Heart left ventricle (tissue), 16 donors: ENCODE measurements around the gene GTF3C5. TPM values are rescaled to one million over a fixed set of nuclear protein-coding genes. Genes with fewer than 3 reads are reported as not detected.
"Not testable (repeated sequence)": the region's sequence is repeated elsewhere in the genome, so short reads cannot be mapped to it uniquely, and the experiment has no call there.

Experiments used
- ATAC-seq, 4 donors: fragments of 200-7000 bp; cut with Tn5 transposase; one replicate each; pipeline ENCODE4 v1.9.1; 2020 to 2022; ENCODE audit warnings: moderate library complexity in 4 of 4, mild to moderate bottlenecking in 3 of 4, moderate number of reproducible peaks in 1 of 4
- DNase-seq, 5 donors: peaks; one replicate each; pipeline ENCODE4 v3.0.0-alpha.2; 2020
- H3K27ac ChIP-seq, 12 donors: fragments of 200-600 bp; sonication (generic) in 4 of 12; one replicate each; pipeline versions ENCODE4 v1.5.0 to v1.8.0; 2016 to 2022; ENCODE audit warnings: mild to moderate bottlenecking in 2 of 12
- H3K27me3 ChIP-seq, 9 donors: fragments of 200-600 bp; sonication (generic) in 2 of 9; one replicate each; pipeline versions ENCODE4 v1.5.1 to v1.8.0; 2016 to 2022; ENCODE audit warnings: mild to moderate bottlenecking in 3 of 9
- H3K36me3 ChIP-seq, 9 donors: fragments of 200-600 bp; sonication (generic) in 2 of 9; one replicate each; pipeline versions ENCODE4 v1.5.0 to v1.8.0; 2018 to 2022; ENCODE audit warnings: mild to moderate bottlenecking in 2 of 9
- H3K4me1 ChIP-seq, 12 donors: fragments of 200-600 bp; sonication (generic) in 4 of 12; one replicate each; pipeline versions ENCODE4 v1.5.0 to v1.8.0; 2016 to 2022; ENCODE audit warnings: mild to moderate bottlenecking in 3 of 12
- H3K4me3 ChIP-seq, 12 donors: fragments of 200-600 bp; sonication (generic) in 4 of 12; one replicate each; pipeline versions ENCODE4 v1.5.0 to v1.8.0; 2017 to 2022; ENCODE audit warnings: mild to moderate bottlenecking in 9 of 12, moderate library complexity in 4 of 12
- H3K9me3 ChIP-seq, 12 donors: fragments of 200-600 bp; sonication (generic) in 4 of 12; one replicate each; pipeline versions ENCODE4 v1.5.0 to v1.8.0; 2016 to 2022; ENCODE audit warnings: mild to moderate bottlenecking in 1 of 12
- POLR2A ChIP-seq, 2 donors: fragments of 450-650 bp; IDR thresholded peaks; one replicate each; pipeline ENCODE4 v1.6.1; 2017; ENCODE audit warnings: antibody characterized with exemption in 2 of 2, mild to moderate bottlenecking in 2 of 2, moderate library complexity in 2 of 2
- WGBS, 4 donors: extraction: QIAGEN DNeasy Blood & Tissue Kit in 2 of 4; methylation state at CpG; one replicate each; pipeline versions ENCODE4 v1.1.5 to v1.1.7; 2013 to 2018; 5-methylcytosine and 5-hydroxymethylcytosine counted together
- intact Hi-C, 10 donors: fragments of 100-400 bp; cut with DNase I; formaldehyde crosslinking; loops; one replicate each; pipeline versions ENCODE4 v1.11.1 to v1.14.2; 2022
- polyA plus RNA-seq, 2 donors: library from polyadenylated mRNA; stranded (reverse); fragments of 200-250 nt; gene quantifications; one replicate each; pipeline ENCODE4 v1.2.3, GENCODE V29; 2013
- total RNA-seq, 9 donors: library from RNA; depleted of rRNA in 2 of 9; stranded (reverse); fragments of >200 nt in 2 of 9; fragmentation: NEBNext Ultra II Directional in 3 of 9; extraction: Animal tissue kit (Norgen Biotek cat#: 25700) in 3 of 9; gene quantifications; one replicate each; pipeline versions ENCODE4 v1.1.0 to v1.2.4, GENCODE V29; 2016 to 2023
- TF ChIP-seq, protein P1 (sequence below), 12 donors: fragments of 200-600 bp; sonication (generic) in 4 of 12; IDR thresholded peaks; one replicate each; pipeline versions ENCODE4 v1.5.0 to v1.8.0; 2018 to 2022; ENCODE audit warnings: antibody characterized with exemption in 12 of 12, mild to moderate bottlenecking in 5 of 12
- donor health status: ischemic (EF 13 %, LVEDD 7.1; RV severe dilation, severe dysfunction).
- donor health status: healthy with polysubstance abuse.
- donor health status: DM: no; HTN: yes; CAD: no.
- donor health status: DM: no; HTN: no; CAD: no.
- donor health status: ischemic (EF 25% LVEDD 6.9; RV normal size, moderate dysfunction).
- donor health status: ischemic (EF 25% LVEDD 5.7; RV mildly dilated, moderate dysfunction).
- donor health status: healthy.
- donor health status: DM: yes; HTN: yes; CAD: no.
- donor health status: ischemic (EF 35%, LVEDD 5.7; RV mildly dilated, moderate dysfunction).
- donor health status: nonischemic (EF 11% LVEDD 7.7; RV severe dilation, severe dysfunction).
- donor health status: DM: yes; HTN: yes; CAD: no.
- donor health status: PGD.
- donor health status: ischemic (EF 29% LVEDD 5.4; RV normal size, mild dysfunction).
- donor health status: nonischemic (EF 23%, LVEDD 6.1; RV moderate dilation, normal function).

Gene GTF3C5
- total and polyA plus RNA-seq, 11 donors = 22.9 to 51.7 (median 35.9) TPM

GRCh38 chr9:133075925-133076630, 45.3 kb downstream of the GTF3C5 start:
- 68 to 73% (median 72%) methylated on average over 4 of the region's 4 CpGs for WGBS, 4 donors
- no peak for DNase-seq
- intact Hi-C loops = no loop called here

GRCh38 chr9:133076691-133077090, 45.9 kb downstream of the GTF3C5 start:
- Histone ChIP-seq H3K4me1 (no peaks in the 10 kb centered on the region), H3K36me3 (no peaks in the 10 kb centered on the region), H3K27me3 (no peaks in the 10 kb centered on the region), H3K27ac (no peak overlapping the region), H3K9me3 (no peaks in the 10 kb centered on the region), H3K4me3 (no peak overlapping the region)
- WGBS, 4 donors = 77 to 90% (median 87%) methylated on average over 4 of the region's 4 CpGs
- intact Hi-C loops = no loop called here
- DNase-seq (no peak), ATAC-seq (no peak)
- TF ChIP-seq, protein P1, sequence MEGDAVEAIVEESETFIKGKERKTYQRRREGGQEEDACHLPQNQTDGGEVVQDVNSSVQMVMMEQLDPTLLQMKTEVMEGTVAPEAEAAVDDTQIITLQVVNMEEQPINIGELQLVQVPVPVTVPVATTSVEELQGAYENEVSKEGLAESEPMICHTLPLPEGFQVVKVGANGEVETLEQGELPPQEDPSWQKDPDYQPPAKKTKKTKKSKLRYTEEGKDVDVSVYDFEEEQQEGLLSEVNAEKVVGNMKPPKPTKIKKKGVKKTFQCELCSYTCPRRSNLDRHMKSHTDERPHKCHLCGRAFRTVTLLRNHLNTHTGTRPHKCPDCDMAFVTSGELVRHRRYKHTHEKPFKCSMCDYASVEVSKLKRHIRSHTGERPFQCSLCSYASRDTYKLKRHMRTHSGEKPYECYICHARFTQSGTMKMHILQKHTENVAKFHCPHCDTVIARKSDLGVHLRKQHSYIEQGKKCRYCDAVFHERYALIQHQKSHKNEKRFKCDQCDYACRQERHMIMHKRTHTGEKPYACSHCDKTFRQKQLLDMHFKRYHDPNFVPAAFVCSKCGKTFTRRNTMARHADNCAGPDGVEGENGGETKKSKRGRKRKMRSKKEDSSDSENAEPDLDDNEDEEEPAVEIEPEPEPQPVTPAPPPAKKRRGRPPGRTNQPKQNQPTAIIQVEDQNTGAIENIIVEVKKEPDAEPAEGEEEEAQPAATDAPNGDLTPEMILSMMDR (IDR thresholded peaks at IDR 0.05) = no peak
- no peak for TF ChIP-seq POLR2A (IDR thresholded peaks at IDR 0.05)

More at GRCh38 chr9:133075925-133076630, 45.3 kb downstream of the GTF3C5 start:
- no peaks in the 10 kb centered on the region for H3K36me3 ChIP-seq
- no peaks in the 10 kb centered on the region for H3K4me1 ChIP-seq
- no peak overlapping the region for H3K27ac ChIP-seq
- no peak overlapping the region for H3K4me3 ChIP-seq
- no peak for ATAC-seq
- no peak for TF ChIP-seq POLR2A (IDR thresholded peaks at IDR 0.05)
- TF ChIP-seq, protein P1 (IDR thresholded peaks at IDR 0.05) = no peak
- no peaks in the 10 kb centered on the region for H3K9me3 ChIP-seq
- no peaks in the 10 kb centered on the region for H3K27me3 ChIP-seq

GRCh38 chr9:133078486-133078885, 47.7 kb downstream of the GTF3C5 start:
- H3K4me1 ChIP-seq = no peaks in the 10 kb centered on the region
- ATAC-seq (no peak), DNase-seq (peak in 1 of 5 donors; percentile 9)
- H3K9me3 ChIP-seq = no peaks in the 10 kb centered on the region
- intact Hi-C loops = no loop called here
- H3K4me3 ChIP-seq = no peak overlapping the region
- no peaks in the 10 kb centered on the region for H3K36me3 ChIP-seq
- H3K27ac ChIP-seq = no peak overlapping the region
- H3K27me3 ChIP-seq = no peaks in the 10 kb centered on the region
- TF ChIP-seq, protein P1 (IDR thresholded peaks at IDR 0.05) = no peak
- no peak for TF ChIP-seq POLR2A (IDR thresholded peaks at IDR 0.05)
- WGBS, 4 donors = 80 to 90% (median 87%) methylated on average over 13 to 14 of the region's 14 CpGs

DNA sequence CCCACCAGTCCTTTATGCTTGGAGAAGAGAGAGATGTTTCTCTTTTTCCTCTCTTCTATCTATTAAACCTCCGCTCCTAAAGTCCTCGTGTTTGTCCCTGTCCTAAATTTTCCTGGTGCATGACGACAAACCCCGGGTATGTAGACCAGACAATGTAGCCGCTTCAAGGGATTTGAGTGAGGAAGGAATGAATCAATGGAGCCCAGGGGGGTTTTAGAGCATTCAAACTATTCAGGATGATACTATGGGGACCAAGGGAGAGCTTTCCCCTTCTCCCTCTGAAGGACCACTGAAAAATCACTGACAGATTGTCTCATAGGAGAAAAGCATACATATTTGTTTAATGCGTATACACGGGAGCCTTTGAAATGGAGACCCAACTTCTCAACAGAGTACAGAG, 49.4 kb downstream of the GTF3C5 start:
- DNase-seq = no peak

GRCh38 chr9:133080786-133081779, 50.3 kb downstream of the GTF3C5 start:
- DNase-seq = peak in 1 of 5 donors; percentile 9
- intact Hi-C loops, H3K4me1 ChIP-seq, H3K36me3 ChIP-seq, H3K27ac ChIP-seq, H3K9me3 ChIP-seq, H3K27me3 ChIP-seq, H3K4me3 ChIP-seq: not testable (repeated sequence)
- ATAC-seq = peak in 3 of 4 donors; percentile 38 to 51 (median 49)
- 75 to 89% (median 85%) methylated on average over 8 to 11 of the region's 18 CpGs for WGBS, 4 donors

More for the DNA sequence above, 49.4 kb downstream of the GTF3C5 start:
- no peaks in the 10 kb centered on the region for H3K9me3 ChIP-seq
- 76 to 97% (median 91%) methylated on average over 7 of the region's 7 CpGs for WGBS, 4 donors
- H3K4me1 ChIP-seq = no peaks in the 10 kb centered on the region
- no peak for ATAC-seq
- no peaks in the 10 kb centered on the region for H3K27me3 ChIP-seq
- H3K36me3 ChIP-seq = no peaks in the 10 kb centered on the region
- no peak overlapping the region for H3K4me3 ChIP-seq
- TF ChIP-seq POLR2A (IDR thresholded peaks at IDR 0.05) = no peak
- TF ChIP-seq, protein P1 (IDR thresholded peaks at IDR 0.05) = no peak
- intact Hi-C loops = no loop called here
- H3K27ac ChIP-seq = no peak overlapping the region

- WGBS, 4 donors = 70 to 82% (median 80%) methylated on average over 2 to 8 of the region's 12 CpGs
- ATAC-seq, H3K4me3 ChIP-seq, H3K4me1 ChIP-seq, H3K9me3 ChIP-seq, intact Hi-C loops, H3K27me3 ChIP-seq, H3K27ac ChIP-seq, H3K36me3 ChIP-seq: not testable (repeated sequence)
- peak in 1 of 5 donors; percentile 2 for DNase-seq
These were observed 51.3 kb downstream of the GTF3C5 start for GRCh38 chr9:133081957-133082644.
